GM21447 (cell line): ENCODE data around the gene CENPP.

Experiments
- ATAC-seq: cut with Tn5 transposase; IDR thresholded peaks from one replicate; pipeline ENCODE4 v1.9.1; 2021; ENCODE audit not compliant: unreplicated experiment

Gene CENPP

GRCh38 chr9:92503156-92503555, 177.4 kb downstream of the CENPP start:
- no peak for ATAC-seq

DNA sequence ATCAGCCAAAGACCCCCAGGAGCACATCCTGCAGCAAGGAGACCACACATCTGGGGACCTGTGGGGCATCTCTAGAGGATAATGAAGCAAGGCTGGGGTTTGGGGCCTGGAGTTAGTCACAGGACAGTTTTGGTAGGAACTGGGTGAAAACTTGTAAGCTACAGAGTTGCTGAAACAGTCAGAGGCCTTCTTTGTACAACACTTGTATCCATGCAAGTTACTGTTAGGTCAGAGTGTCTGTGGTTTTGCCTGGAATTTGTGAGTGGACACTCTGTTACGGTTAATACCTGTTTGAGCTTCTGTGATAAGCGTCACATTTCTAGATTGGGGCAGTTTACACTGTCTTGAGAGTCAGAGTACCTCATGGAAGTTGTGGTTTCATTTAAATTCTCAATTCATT, 179.1 kb downstream of the CENPP start:
- ATAC-seq: no peak

GRCh38 chr9:92506184-92506857, 180.6 kb downstream of the CENPP start:
- no peak for ATAC-seq

GRCh38 chr9:92507005-92507404, 181.3 kb downstream of the CENPP start:
- no peak for ATAC-seq

GRCh38 chr9:92507496-92507895, 181.7 kb downstream of the CENPP start:
- no peak for ATAC-seq

DNA sequence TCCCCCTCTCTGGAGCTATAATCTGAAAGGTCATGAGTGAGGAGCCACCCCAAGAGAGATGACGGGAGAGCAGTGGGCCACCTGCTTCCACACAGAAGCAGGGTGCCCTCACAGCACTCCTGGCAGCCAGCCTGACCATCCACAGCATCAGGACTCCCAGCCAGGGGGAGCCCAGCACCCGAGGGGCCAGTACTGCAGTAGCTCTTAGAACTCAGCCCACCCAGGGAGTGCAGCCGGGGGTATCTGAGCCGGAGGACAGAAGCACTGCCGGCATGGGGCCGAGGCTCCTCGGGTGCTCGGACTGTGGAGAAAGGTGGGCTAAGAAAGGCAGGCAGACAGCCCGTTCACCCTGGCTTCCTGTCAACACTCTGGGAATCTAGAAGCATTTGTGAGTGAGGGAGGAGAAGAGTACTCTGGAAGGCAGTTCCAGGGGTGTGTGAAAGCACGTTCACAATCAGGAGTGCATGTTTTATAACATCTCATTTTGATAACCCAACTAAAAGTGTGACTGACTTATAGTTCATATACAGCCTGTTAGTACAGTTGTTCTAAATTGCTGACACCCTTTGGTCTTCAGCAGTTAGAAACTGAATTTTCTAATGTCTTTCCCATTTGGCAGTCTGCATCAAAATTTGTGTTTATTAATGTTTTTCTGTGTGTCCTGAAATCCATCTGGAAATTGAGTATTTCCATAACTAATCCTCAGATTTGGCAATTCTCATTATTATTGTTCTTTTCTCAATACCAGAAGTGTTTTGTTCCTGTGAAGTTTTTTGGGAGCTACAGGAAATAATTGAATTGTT, 182.5 kb downstream of the CENPP start:
- ATAC-seq: no peak

DNA sequence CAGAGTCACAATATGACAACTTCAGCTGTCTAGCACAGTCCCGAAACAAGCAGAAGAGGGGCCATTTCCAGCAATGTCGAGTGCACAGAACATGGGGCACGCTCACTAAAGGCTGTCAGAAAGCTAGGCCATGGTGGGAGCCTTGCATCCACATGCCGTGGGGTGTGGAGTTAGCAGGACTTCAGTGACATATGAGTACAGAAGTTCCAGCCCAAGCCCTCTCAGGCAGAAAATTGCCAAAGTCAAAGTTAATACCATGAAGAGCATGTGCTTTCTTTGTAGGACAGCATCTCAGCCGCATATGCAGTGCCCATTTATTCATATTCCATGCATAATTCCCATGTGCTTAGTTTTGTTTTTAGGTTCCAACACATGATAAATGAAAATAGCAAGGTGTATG, 183.3 kb downstream of the CENPP start:
- ATAC-seq: no peak

DNA sequence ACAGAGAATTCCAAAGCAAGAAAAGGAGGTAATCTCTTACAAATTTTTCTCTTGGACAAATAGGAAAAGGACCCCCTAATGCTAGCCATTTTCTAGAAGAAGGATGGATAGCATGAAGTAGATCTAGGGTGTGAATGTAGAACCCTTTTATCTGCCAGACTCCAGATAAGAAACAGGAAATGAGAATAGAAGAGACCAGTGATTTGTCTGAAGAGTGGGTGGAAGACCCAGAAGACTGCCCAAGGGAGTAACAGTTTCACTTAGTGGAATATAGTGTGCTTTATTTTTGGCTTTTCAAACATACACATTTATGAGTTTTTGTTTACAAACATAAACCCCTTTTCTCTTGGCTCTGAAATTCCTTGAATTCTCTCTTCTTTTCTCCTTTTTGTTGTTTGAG, 185.0 kb downstream of the CENPP start:
- ATAC-seq: no peak

DNA sequence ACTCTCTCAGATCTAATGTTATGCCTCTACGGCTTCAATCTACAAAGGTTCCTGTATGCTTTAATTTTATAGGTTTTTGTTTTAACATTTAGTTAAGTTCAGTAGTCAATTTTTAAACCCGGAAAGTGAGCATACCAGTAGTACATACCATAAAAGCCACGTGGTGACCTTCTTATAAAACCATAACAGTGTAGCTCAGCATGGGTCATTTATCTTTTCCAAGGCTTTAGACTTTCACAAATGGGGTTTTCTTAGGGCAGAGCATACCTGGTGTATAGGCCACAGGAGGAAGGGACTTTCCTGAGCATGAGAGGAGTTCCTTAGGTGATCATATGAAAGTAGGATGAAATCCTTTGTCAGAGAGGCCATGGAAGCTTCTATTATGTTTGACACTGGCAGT, 186.9 kb downstream of the CENPP start:
- no peak for ATAC-seq

- no peak for ATAC-seq
These were observed 187.6 kb downstream of the CENPP start for GRCh38 chr9:92513349-92513748.

- ATAC-seq: no peak
These were observed 188.9 kb downstream of the CENPP start for GRCh38 chr9:92514635-92515034.

GRCh38 chr9:92516521-92516920, 190.8 kb downstream of the CENPP start:
- ATAC-seq: no peak

- no peak for ATAC-seq
These were observed 191.3 kb downstream of the CENPP start for GRCh38 chr9:92517046-92517445.

DNA sequence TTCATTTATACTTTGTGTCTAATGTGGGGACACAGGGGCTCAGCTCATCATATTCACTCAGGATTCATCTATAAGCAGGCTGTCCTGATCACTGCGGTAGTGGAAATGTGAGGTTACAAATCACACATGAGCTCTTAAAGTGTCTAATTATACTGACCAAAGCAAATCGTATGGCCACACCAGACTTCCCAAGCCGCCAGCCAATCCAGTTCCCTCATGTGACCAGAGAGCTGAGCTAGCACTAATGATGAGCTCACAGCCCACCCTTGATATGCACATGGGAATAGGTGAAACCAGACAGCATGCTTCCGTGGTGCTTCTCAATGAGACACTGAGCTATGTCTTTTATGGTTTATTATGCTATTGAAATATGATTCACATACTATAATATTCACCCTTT, 192.4 kb downstream of the CENPP start:
- no peak for ATAC-seq

DNA sequence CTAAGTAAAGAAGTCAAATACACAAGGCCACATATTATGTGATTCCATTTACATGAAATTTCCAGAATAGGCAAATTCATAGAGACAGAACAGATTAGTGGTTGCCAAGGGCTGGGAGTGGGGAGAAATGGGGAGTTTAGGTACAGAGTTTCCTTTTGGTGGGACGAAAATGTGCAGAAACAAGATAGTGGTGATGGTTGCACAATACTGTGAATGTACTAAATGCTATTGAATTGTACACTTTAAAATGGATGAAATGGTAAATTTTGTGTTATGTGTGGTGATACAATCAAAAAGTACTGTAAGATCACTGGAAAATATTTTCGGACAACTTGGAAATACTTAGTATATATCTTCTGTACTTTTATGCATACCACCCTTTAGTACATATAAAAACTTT, 195.1 kb downstream of the CENPP start:
- no peak for ATAC-seq

- no peak for ATAC-seq
These were observed 197.5 kb downstream of the CENPP start for GRCh38 chr9:92522983-92523970.

- no peak for ATAC-seq
These were observed 199.1 kb downstream of the CENPP start for GRCh38 chr9:92524881-92525280.

DNA sequence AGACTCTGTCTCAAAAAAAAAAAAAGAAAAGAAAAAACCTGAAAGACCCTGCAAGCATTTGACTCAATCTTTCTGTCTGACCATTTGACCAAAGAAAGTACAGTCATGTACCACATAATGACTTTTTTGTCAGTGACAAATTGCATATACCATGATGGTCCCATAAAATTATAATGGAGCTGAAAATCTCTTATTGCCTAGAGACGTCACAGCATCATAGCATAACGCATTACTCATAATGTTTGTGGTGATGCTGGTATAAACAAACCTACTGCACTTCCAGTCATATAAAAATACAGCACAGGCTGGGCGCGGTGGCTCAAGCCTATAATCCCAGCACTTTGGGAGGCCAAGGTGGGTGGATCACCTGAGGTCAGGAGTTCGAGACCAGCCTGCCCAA, 199.6 kb downstream of the CENPP start:
- no peak for ATAC-seq

GRCh38 chr9:92527291-92527828, 201.6 kb downstream of the CENPP start:
- ATAC-seq: no peak

DNA sequence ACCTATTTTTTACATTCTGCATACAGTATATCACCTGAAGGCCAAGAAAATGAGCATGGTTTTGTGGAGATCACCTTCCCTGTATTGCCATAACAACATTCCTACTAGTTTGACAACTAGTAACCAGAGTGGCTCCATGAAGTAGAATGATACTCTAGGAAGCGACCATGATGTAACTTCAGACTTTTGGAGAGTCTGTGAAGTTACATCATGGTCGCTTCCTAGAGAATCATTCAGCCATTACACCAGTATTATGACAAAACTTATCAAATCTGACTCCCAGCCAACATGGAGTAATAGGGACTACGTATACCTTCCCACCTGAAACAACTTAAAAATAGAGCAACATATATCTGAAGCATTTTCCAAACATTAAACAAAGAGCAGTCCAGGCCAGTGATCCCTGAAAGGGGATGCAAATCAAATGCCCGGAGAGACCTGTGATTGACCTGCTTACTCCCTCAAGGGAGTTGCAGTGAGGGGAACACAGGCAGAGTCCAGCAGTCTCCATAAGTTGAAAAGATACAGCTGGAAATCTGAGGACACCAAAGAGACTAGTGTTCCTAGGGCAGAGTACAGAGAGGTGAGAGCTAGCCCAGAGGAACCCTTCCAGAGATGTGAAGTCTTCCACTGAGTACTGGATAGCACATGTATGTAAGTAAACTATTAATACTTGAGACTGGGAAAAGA, 202.2 kb downstream of the CENPP start:
- no peak for ATAC-seq

GRCh38 chr9:92528522-92528849, 202.7 kb downstream of the CENPP start:
- no peak for ATAC-seq
